GM19025 (cell line): ENCODE results near the gene ZNF232.
"Not testable (repeated sequence)": the region's sequence is repeated elsewhere in the genome, so short reads cannot be mapped to it uniquely, and the experiment has no call there.

Experiments
- ATAC-seq: cut with Tn5 transposase; IDR thresholded peaks from one replicate; pipeline ENCODE4 v1.9.1; 2021; ENCODE audit warnings: mild to moderate bottlenecking, low read depth, moderate library complexity; ENCODE audit not compliant: unreplicated experiment

The ZNF232 gene

GRCh38 chr17:5100832-5101231 is 10.8 kb downstream of the ZNF232 start:
- no peak for ATAC-seq

GRCh38 chr17:5099271-5099670 is 12.4 kb downstream of the ZNF232 start:
- no peak for ATAC-seq

- ATAC-seq = no peak
These were observed 14.4 kb downstream of the ZNF232 start for GRCh38 chr17:5097101-5097834.

- no peak for ATAC-seq
These were observed 15.0 kb downstream of the ZNF232 start for GRCh38 chr17:5096731-5097100.

- ATAC-seq = no peak
These were observed 19.3 kb downstream of the ZNF232 start for GRCh38 chr17:5092218-5093010.

GRCh38 chr17:5080591-5080990 is 31.1 kb downstream of the ZNF232 start:
- no peak for ATAC-seq

- ATAC-seq = peak; percentile 74
These were observed 33.3 kb downstream of the ZNF232 start, which contains the start of gene ZFP3 for GRCh38 chr17:5078106-5079028. TSS of gene ZFP3 (plus strand) at chr17:5078467. CDS start at chr17:5091505, 13,038 bp downstream.

GRCh38 chr17:5077781-5078105 is 33.9 kb downstream of the ZNF232 start:
- no peak for ATAC-seq

GRCh38 chr17:5077275-5077674 is 34.4 kb downstream of the ZNF232 start:
- not testable (repeated sequence) for ATAC-seq

GRCh38 chr17:5075472-5075871 is 36.2 kb downstream of the ZNF232 start:
- not testable (repeated sequence) for ATAC-seq

- no peak for ATAC-seq
These were observed 42.0 kb downstream of the ZNF232 start for GRCh38 chr17:5069724-5070123.

GRCh38 chr17:5068236-5068635 is 43.4 kb downstream of the ZNF232 start:
- ATAC-seq = no peak

GRCh38 chr17:5065227-5065744 is 46.4 kb downstream of the ZNF232 start:
- no peak for ATAC-seq
